ENCODE results near the gene DNAJA2. TPM values are rescaled to one million over a fixed set of nuclear protein-coding genes. Genes with fewer than 3 reads are reported as not detected.

DNAJA2 gene
- total RNA-seq, 1 donor from 2014 or later: 63.4 TPM

DNA sequence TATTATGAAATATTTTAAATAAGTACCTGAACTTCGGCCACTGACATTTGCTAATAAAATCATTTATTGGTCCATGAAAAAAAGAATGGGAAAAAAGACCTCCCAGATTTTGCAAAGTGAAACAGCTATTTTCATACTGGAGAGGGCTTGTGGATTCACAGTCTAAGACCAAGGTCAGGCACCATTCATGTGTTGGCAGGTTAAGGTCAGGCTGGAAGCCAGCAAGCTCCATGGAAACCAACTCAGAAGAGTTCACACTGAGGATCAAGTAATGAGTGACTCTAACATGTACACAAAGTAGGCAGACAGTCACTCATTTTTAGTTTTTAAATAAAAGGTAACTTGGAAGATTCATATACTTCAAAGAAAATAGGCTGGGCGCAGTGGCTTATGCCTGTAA lies 3.4 kb downstream of the DNAJA2 start:
- no peak for DNase-seq (ENCODE audit: extremely low spot score, unreplicated experiment)
- H3K9me3 Mint-ChIP-seq: no peaks in the 10 kb centered on the region
- H3K36me3 Mint-ChIP-seq: peaks cover 16% of the 10 kb centered on the region
- H3K27me3 Mint-ChIP-seq: no peaks in the 10 kb centered on the region
- TF ChIP-seq, protein P1, sequence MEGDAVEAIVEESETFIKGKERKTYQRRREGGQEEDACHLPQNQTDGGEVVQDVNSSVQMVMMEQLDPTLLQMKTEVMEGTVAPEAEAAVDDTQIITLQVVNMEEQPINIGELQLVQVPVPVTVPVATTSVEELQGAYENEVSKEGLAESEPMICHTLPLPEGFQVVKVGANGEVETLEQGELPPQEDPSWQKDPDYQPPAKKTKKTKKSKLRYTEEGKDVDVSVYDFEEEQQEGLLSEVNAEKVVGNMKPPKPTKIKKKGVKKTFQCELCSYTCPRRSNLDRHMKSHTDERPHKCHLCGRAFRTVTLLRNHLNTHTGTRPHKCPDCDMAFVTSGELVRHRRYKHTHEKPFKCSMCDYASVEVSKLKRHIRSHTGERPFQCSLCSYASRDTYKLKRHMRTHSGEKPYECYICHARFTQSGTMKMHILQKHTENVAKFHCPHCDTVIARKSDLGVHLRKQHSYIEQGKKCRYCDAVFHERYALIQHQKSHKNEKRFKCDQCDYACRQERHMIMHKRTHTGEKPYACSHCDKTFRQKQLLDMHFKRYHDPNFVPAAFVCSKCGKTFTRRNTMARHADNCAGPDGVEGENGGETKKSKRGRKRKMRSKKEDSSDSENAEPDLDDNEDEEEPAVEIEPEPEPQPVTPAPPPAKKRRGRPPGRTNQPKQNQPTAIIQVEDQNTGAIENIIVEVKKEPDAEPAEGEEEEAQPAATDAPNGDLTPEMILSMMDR (conservative IDR thresholded peaks at IDR 0.05): no peak
- peaks cover 17% of the 10 kb centered on the region for H3K4me1 Mint-ChIP-seq (ENCODE audit: unreplicated experiment)
- H3K27ac Mint-ChIP-seq: no peak overlapping the region
- H3K4me3 Mint-ChIP-seq: peak overlapping the region; percentile 31

DNA sequence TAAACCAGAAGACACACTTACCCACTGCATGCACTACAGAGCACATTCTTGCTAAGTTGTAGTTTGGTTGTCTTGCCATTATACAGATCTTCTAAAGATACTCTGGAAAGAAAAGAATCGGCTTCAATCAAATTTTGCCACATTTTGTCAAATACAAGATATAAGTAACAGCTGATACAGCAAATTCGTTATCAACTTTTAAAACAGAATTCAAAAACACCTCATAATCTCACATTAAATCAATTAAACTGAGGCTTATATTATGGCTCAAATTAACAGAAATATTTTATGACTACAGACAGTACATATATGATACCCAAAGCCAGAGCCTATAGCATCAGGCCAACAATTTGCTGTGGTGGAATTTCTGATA lies 5.4 kb downstream of the DNAJA2 start:
- Mint-ChIP-seq H3K27ac (no peak overlapping the region), H3K9me3 (no peaks in the 10 kb centered on the region), H3K4me1 (ENCODE audit: unreplicated experiment) (peaks cover 13% of the 10 kb centered on the region), H3K36me3 (peaks cover 24% of the 10 kb centered on the region), H3K4me3 (no peak overlapping the region), H3K27me3 (no peaks in the 10 kb centered on the region)
- TF ChIP-seq, protein P1 (conservative IDR thresholded peaks at IDR 0.05): no peak
- no peak for DNase-seq (ENCODE audit: extremely low spot score, unreplicated experiment)

DNA sequence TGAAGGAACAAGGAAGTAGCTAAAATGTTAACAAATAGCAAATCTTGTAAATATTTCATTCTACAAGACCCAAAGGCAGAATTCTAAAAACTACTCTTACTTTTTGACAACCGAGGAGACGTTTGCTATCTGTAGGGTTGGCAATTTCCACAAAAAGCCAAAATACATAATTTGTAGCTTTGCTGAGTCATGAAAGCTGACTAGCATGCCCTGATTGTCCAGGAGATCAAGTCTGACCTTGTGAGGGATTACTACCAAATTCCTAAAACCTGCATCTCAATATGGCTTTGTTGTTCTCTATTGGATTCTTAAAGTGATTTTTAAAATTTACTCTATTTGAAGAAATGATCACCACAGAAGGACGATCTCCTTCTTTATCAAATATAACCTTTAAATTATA lies 10.8 kb downstream of the DNAJA2 start:
- TF ChIP-seq, protein P1 (conservative IDR thresholded peaks at IDR 0.05): no peak
- Mint-ChIP-seq H3K9me3 (no peaks in the 10 kb centered on the region), H3K4me1 (ENCODE audit: unreplicated experiment) (no peaks in the 10 kb centered on the region), H3K4me3 (no peak overlapping the region), H3K27ac (no peak overlapping the region), H3K27me3 (no peaks in the 10 kb centered on the region), H3K36me3 (peaks cover 34% of the 10 kb centered on the region)
- no peak for DNase-seq (ENCODE audit: extremely low spot score, unreplicated experiment)

DNA sequence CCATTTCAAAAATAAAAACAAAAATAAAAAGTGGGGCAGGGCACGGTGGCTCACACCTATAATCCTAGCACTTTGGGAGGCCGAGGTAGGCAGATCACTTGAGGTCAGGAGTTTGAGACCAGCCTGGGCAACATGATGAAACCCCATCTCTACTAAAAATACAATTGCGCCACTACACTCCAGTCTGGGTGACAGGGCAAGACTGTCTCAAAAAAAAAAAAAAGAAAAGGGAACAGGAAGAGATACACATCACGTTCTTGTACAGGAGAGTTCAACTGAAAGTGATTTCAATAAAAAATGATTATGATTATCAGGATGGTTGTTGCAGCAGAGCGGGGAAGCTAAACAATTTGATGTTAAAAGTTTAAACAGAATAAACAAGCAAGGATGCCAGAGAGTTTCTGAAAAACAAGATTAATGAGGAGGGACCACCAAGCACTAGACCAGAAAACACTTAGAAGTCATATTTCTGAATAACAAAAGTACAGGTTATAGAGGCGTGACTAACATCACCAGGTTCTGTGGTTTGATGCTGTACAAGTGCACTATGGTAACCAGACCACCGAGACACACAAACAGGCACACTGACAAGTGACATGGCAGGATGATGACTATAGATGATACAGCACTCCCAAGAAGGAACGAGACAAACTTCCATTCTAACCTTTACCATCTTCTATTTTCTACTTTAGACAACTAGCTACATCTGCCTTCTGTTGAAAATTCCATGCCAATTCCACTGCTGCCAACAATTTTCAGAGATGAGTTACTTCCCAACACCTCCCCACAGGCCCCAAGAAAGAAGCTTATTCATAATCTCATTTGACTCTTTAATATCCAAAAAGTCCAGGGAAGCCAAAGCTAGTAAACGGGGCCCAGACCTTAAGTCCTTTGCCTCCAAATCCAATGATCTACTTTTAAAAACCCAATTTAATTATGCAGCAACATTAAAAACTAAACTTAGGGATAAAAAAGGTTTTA lies 11.8 kb downstream of the DNAJA2 start:
- Mint-ChIP-seq H3K27ac (peak overlapping the region; percentile 10), H3K27me3 (no peaks in the 10 kb centered on the region), H3K36me3 (peaks cover 36% of the 10 kb centered on the region), H3K9me3 (no peaks in the 10 kb centered on the region), H3K4me1 (ENCODE audit: unreplicated experiment) (no peaks in the 10 kb centered on the region), H3K4me3 (no peak overlapping the region)
- no peak for DNase-seq (ENCODE audit: extremely low spot score, unreplicated experiment)
- TF ChIP-seq, protein P1 (conservative IDR thresholded peaks at IDR 0.05): no peak

DNA sequence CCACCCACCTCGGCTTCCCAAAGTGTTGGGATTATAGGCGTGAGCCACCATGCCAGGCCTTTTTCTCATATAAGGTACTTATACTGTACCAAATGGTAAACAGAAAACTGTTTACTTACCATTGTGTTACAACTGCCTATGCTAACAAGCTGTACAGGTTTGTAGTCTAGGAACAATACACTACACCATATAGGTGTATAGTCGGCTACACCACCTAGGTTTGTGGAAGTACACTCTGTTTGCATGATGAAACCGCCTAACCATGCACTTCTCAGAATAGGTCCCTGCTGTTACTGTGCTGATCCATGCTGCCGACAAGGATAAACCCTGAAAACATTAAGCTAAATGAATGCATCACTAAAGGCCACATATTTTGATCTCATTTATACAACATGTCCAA lies 18.9 kb downstream of the DNAJA2 start:
- H3K36me3 Mint-ChIP-seq: peaks cover 14% of the 10 kb centered on the region
- no peak overlapping the region for H3K27ac Mint-ChIP-seq
- no peaks in the 10 kb centered on the region for H3K4me1 Mint-ChIP-seq (ENCODE audit: unreplicated experiment)
- DNase-seq (ENCODE audit: extremely low spot score, unreplicated experiment): no peak
- H3K27me3 Mint-ChIP-seq: no peaks in the 10 kb centered on the region
- H3K4me3 Mint-ChIP-seq: no peak overlapping the region
- TF ChIP-seq, protein P1 (conservative IDR thresholded peaks at IDR 0.05): no peak
- H3K9me3 Mint-ChIP-seq: no peaks in the 10 kb centered on the region
